Liver (tissue), 9 donors: Measurements from ENCODE around the gene MYO9B. TPM values are rescaled to one million over a fixed set of nuclear protein-coding genes. Genes with fewer than 3 reads are reported as not detected.

ENCODE experiments used
- DNase-seq: peaks from one replicate; pipeline ENCODE4 v3.0.0-alpha.2; 2017; ENCODE audit warnings: low spot score
- H3K27ac ChIP-seq, 2 donors: one replicate each; pipeline ENCODE4 v1.7.0; 2013; ENCODE audit warnings: inconsistent platforms in 2 of 2, low read length in 2 of 2, control low read depth in 1 of 2, low read depth in 1 of 2, mild to moderate bottlenecking in 1 of 2
- H3K27me3 ChIP-seq, 4 donors: one replicate each; pipeline versions ENCODE4 v1.6.1 to v1.7.0; 2013; ENCODE audit warnings: low read length in 3 of 4, inconsistent platforms in 1 of 4, mild to moderate bottlenecking in 1 of 4, moderate library complexity in 1 of 4; ENCODE audit not compliant: control insufficient read depth in 4 of 4, insufficient read depth in 4 of 4
- H3K36me3 ChIP-seq, 4 donors: one replicate each; pipeline versions ENCODE4 v1.6.1 to v1.7.0; 2013; ENCODE audit warnings: low read length in 3 of 4, mild to moderate bottlenecking in 3 of 4, low read depth in 1 of 4, moderate library complexity in 1 of 4; ENCODE audit not compliant: control insufficient read depth in 4 of 4, insufficient read depth in 3 of 4
- H3K4me1 ChIP-seq, 4 donors: one replicate each; pipeline versions ENCODE4 v1.6.1 to v1.7.0; 2013; ENCODE audit warnings: low read length in 3 of 4, mild to moderate bottlenecking in 3 of 4, moderate library complexity in 1 of 4; ENCODE audit not compliant: control insufficient read depth in 4 of 4, insufficient read depth in 4 of 4
- H3K4me3 ChIP-seq, 3 donors: one replicate each; pipeline versions ENCODE4 v1.6.1 to v1.7.0; 2013; ENCODE audit warnings: low read length in 3 of 3, control low read depth in 1 of 3, low read depth in 1 of 3, mild to moderate bottlenecking in 1 of 3
- H3K9ac ChIP-seq, 2 donors: one replicate each; pipeline ENCODE4 v1.7.0; 2013; ENCODE audit warnings: low read length in 2 of 2, mild to moderate bottlenecking in 2 of 2, moderate library complexity in 2 of 2, control low read depth in 1 of 2, low read depth in 1 of 2
- H3K9me3 ChIP-seq, 4 donors: one replicate each; pipeline versions ENCODE4 v1.6.1 to v1.7.0; 2013; ENCODE audit warnings: low read length in 3 of 4; ENCODE audit not compliant: control insufficient read depth in 4 of 4
- EGR1 ChIP-seq, 2 donors: IDR thresholded peaks; 2 replicates each; pipeline ENCODE4 v1.6.1; 2016 to 2018; ENCODE audit warnings: antibody characterized with exemption in 2 of 2, low read depth in 2 of 2
- FOXA2 ChIP-seq: IDR thresholded peaks from 2 replicates; pipeline ENCODE4 v1.6.1; 2016; ENCODE audit warnings: antibody characterized with exemption
- GABPA ChIP-seq, 2 donors: IDR thresholded peaks in 1 of 2; conservative IDR thresholded peaks in 1 of 2; 2 replicates each; pipeline ENCODE4 v1.6.1; 2016; ENCODE audit warnings: antibody characterized with exemption in 2 of 2, mild to moderate bottlenecking in 1 of 2, moderate library complexity in 1 of 2
- HNF4A ChIP-seq, 2 donors: conservative IDR thresholded peaks; 2 replicates each; pipeline ENCODE4 v1.6.1; 2016; ENCODE audit warnings: antibody characterized with exemption in 2 of 2, mild to moderate bottlenecking in 2 of 2
- HNF4G ChIP-seq: IDR thresholded peaks from 2 replicates; pipeline ENCODE4 v1.6.1; 2016; ENCODE audit warnings: antibody characterized with exemption
- NR2F2 ChIP-seq: IDR thresholded peaks from 2 replicates; pipeline ENCODE4 v1.6.1; 2016; ENCODE audit warnings: antibody characterized with exemption
- RXRA ChIP-seq, 2 donors: IDR thresholded peaks; 2 replicates each; pipeline ENCODE4 v1.6.1; 2017 to 2018; ENCODE audit warnings: antibody characterized with exemption in 2 of 2, mild to moderate bottlenecking in 1 of 2
- TAF1 ChIP-seq: conservative IDR thresholded peaks from 2 replicates; pipeline ENCODE4 v1.6.1; 2016; ENCODE audit warnings: antibody characterized with exemption, mild to moderate bottlenecking
- WGBS: extraction: QIAGEN DNeasy Blood & Tissue Kit; methylation state at CpG from one replicate; pipeline ENCODE4 v1.1.7; 2013; 5-methylcytosine and 5-hydroxymethylcytosine counted together
- polyA plus RNA-seq, 2 donors: library from polyadenylated mRNA; stranded (reverse) in 1 of 2; unstranded in 1 of 2; fragments of 200-250 nt in 1 of 2; fragments of >200 nt in 1 of 2; fragmentation: Nextera tagmentation in 1 of 2; extraction: Ambion mirVana in 1 of 2; gene quantifications; one replicate each; pipeline versions ENCODE4 v1.2.1 to v1.2.3, GENCODE V29; 2013 to 2015
- total RNA-seq, 2 donors: library from RNA; depleted of rRNA; stranded (reverse); fragments of >200 nt; gene quantifications; one replicate each; pipeline ENCODE4 v1.2.3, GENCODE V29; 2014
- TF ChIP-seq, protein P1 (sequence below): IDR thresholded peaks from 2 replicates; pipeline ENCODE4 v1.6.1; 2016; ENCODE audit warnings: antibody characterized with exemption
- TF ChIP-seq, protein P2 (sequence below): IDR thresholded peaks from 2 replicates; pipeline ENCODE4 v1.6.1; 2016; ENCODE audit warnings: antibody characterized with exemption, mild to moderate bottlenecking
- TF ChIP-seq, protein P3 (sequence below): fragments of 150-350 bp; IDR thresholded peaks from 2 replicates; pipeline ENCODE4 v1.5.1; 2017; ENCODE audit warnings: improper control_type of control experiment, low read depth, low read length; ENCODE audit not compliant: missing input control
- TF ChIP-seq, protein P4 (sequence below): IDR thresholded peaks from 2 replicates; pipeline ENCODE4 v1.6.1; 2016; ENCODE audit warnings: antibody characterized with exemption
- TF ChIP-seq, protein P5 (sequence below): IDR thresholded peaks from 2 replicates; pipeline ENCODE4 v1.6.1; 2016; ENCODE audit warnings: antibody characterized with exemption
- donor health status: healthy.
- donor health status: healthy.
- donor health status: healthy.
- donor health status: healthy.
- donor health status: healthy.

MYO9B gene
- total and polyA plus RNA-seq, 4 donors, result 9.1 to 32.5 (median 21.0) TPM

DNA sequence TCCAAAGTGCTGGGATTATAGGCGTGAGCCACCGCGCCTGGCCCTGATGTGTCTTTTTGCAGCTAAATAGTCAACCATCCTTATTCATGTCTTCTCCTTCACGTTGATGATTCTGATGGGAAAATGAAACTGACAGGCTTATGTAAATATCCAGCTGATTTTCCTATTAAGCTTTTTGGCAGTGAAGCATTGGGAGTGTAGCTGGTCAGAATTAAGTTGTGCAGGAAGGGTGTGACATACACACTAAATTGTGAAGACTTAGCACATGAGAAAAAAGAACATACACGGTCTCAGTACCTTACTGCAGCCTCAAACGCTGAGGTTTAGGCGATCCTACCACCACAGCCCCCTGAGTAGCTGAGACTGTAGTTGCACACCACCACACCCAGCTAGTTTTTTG, 89.1 kb downstream of the MYO9B start:
- no peak for DNase-seq
- no peak overlapping the region for H3K9ac ChIP-seq
- H3K4me1 ChIP-seq, result peaks cover 0 to 4% (median 2%) of the 10 kb centered on the region in 4 donors
- H3K36me3 ChIP-seq, result peaks cover 22 to 41% (median 28%) of the 10 kb centered on the region in 4 donors
- H3K27ac ChIP-seq, result no peak overlapping the region
- H3K27me3 ChIP-seq, result no peaks in the 10 kb centered on the region
- no peaks in the 10 kb centered on the region for H3K9me3 ChIP-seq
- TF ChIP-seq, protein P1, sequence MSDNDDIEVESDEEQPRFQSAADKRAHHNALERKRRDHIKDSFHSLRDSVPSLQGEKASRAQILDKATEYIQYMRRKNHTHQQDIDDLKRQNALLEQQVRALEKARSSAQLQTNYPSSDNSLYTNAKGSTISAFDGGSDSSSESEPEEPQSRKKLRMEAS, result no peak
- TF ChIP-seq HNF4G (no peak), HNF4A (conservative IDR thresholded peaks at IDR 0.05) (no peak), NR2F2 (no peak), GABPA (IDR thresholded peaks at IDR 0.05 in 1 of 2, conservative IDR thresholded peaks at IDR 0.05 in 1 of 2) (no peak)
- TF ChIP-seq, protein P2, sequence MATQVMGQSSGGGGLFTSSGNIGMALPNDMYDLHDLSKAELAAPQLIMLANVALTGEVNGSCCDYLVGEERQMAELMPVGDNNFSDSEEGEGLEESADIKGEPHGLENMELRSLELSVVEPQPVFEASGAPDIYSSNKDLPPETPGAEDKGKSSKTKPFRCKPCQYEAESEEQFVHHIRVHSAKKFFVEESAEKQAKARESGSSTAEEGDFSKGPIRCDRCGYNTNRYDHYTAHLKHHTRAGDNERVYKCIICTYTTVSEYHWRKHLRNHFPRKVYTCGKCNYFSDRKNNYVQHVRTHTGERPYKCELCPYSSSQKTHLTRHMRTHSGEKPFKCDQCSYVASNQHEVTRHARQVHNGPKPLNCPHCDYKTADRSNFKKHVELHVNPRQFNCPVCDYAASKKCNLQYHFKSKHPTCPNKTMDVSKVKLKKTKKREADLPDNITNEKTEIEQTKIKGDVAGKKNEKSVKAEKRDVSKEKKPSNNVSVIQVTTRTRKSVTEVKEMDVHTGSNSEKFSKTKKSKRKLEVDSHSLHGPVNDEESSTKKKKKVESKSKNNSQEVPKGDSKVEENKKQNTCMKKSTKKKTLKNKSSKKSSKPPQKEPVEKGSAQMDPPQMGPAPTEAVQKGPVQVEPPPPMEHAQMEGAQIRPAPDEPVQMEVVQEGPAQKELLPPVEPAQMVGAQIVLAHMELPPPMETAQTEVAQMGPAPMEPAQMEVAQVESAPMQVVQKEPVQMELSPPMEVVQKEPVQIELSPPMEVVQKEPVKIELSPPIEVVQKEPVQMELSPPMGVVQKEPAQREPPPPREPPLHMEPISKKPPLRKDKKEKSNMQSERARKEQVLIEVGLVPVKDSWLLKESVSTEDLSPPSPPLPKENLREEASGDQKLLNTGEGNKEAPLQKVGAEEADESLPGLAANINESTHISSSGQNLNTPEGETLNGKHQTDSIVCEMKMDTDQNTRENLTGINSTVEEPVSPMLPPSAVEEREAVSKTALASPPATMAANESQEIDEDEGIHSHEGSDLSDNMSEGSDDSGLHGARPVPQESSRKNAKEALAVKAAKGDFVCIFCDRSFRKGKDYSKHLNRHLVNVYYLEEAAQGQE, result no peak
- no peak overlapping the region for H3K4me3 ChIP-seq
- 79% methylated on average over 7 of the region's 7 CpGs for WGBS

DNA sequence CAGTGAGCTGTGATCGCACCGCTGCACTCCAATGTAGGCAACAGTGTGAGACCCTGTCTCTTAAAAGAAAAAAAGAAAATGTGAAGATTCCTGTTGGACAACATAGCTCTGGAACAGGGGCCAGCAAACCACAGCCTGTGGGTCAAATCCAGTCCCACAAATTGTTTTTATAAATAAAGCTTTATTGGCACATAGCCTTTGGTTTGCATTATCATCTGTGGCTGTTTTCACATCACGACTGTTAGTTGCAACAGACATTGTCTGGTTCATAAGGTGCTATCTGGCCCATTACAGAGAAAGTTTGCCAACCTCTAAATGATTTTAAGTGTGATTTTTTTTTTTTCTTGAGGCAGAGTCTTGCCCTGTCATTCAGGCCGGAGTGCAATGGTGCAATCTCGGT, 90.1 kb downstream of the MYO9B start:
- Histone ChIP-seq H3K4me1 (no peaks in the 10 kb centered on the region), H3K9me3 (no peaks in the 10 kb centered on the region), H3K4me3 (no peak overlapping the region), H3K36me3 (peaks cover 22 to 47% (median 32%) of the 10 kb centered on the region in 4 donors), H3K9ac (no peak overlapping the region), H3K27ac (no peak overlapping the region), H3K27me3 (no peaks in the 10 kb centered on the region)
- TF ChIP-seq FOXA2 (no peak), NR2F2 (no peak), HNF4A (conservative IDR thresholded peaks at IDR 0.05) (no peak), GABPA (IDR thresholded peaks at IDR 0.05 in 1 of 2, conservative IDR thresholded peaks at IDR 0.05 in 1 of 2) (no peak), EGR1 (IDR thresholded peaks at IDR 0.05; ENCODE audit: low read depth in 2 of 2) (no peak), TAF1 (no peak), RXRA (IDR thresholded peaks at IDR 0.05) (no peak), HNF4G (no peak)
- TF ChIP-seq, protein P3, sequence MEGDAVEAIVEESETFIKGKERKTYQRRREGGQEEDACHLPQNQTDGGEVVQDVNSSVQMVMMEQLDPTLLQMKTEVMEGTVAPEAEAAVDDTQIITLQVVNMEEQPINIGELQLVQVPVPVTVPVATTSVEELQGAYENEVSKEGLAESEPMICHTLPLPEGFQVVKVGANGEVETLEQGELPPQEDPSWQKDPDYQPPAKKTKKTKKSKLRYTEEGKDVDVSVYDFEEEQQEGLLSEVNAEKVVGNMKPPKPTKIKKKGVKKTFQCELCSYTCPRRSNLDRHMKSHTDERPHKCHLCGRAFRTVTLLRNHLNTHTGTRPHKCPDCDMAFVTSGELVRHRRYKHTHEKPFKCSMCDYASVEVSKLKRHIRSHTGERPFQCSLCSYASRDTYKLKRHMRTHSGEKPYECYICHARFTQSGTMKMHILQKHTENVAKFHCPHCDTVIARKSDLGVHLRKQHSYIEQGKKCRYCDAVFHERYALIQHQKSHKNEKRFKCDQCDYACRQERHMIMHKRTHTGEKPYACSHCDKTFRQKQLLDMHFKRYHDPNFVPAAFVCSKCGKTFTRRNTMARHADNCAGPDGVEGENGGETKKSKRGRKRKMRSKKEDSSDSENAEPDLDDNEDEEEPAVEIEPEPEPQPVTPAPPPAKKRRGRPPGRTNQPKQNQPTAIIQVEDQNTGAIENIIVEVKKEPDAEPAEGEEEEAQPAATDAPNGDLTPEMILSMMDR, result no peak
- TF ChIP-seq, protein P2, result no peak
- TF ChIP-seq, protein P4, sequence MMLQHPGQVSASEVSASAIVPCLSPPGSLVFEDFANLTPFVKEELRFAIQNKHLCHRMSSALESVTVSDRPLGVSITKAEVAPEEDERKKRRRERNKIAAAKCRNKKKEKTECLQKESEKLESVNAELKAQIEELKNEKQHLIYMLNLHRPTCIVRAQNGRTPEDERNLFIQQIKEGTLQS, result no peak
- TF ChIP-seq, protein P1, result no peak
- TF ChIP-seq, protein P5, sequence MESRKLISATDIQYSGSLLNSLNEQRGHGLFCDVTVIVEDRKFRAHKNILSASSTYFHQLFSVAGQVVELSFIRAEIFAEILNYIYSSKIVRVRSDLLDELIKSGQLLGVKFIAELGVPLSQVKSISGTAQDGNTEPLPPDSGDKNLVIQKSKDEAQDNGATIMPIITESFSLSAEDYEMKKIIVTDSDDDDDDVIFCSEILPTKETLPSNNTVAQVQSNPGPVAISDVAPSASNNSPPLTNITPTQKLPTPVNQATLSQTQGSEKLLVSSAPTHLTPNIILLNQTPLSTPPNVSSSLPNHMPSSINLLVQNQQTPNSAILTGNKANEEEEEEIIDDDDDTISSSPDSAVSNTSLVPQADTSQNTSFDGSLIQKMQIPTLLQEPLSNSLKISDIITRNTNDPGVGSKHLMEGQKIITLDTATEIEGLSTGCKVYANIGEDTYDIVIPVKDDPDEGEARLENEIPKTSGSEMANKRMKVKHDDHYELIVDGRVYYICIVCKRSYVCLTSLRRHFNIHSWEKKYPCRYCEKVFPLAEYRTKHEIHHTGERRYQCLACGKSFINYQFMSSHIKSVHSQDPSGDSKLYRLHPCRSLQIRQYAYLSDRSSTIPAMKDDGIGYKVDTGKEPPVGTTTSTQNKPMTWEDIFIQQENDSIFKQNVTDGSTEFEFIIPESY, result no peak
- 96% methylated on average over 5 of the region's 5 CpGs for WGBS
- no peak for DNase-seq
